HT1080 (cell line): ENCODE measurements around the gene SMAD1. TPM values are rescaled to one million over a fixed set of nuclear protein-coding genes. Genes with fewer than 3 reads are reported as not detected.
"Not testable (repeated sequence)": the region's sequence is repeated elsewhere in the genome, so short reads cannot be mapped to it uniquely, and the experiment has no call there.

Experiments
- DNase-seq: peaks from one replicate; pipeline ENCODE4 v3.0.0-alpha.2; 2015; ENCODE audit warnings: low read depth
- total RNA-seq: library from RNA; depleted of rRNA; stranded (reverse); fragments of >200 nt; shearing (Covaris generic); gene quantifications from 2 replicates; pipeline ENCODE4 v1.2.3, GENCODE V29; 2014

Gene SMAD1
- total RNA-seq, 1 experiment from 2014 or later = 22.3 TPM

DNA sequence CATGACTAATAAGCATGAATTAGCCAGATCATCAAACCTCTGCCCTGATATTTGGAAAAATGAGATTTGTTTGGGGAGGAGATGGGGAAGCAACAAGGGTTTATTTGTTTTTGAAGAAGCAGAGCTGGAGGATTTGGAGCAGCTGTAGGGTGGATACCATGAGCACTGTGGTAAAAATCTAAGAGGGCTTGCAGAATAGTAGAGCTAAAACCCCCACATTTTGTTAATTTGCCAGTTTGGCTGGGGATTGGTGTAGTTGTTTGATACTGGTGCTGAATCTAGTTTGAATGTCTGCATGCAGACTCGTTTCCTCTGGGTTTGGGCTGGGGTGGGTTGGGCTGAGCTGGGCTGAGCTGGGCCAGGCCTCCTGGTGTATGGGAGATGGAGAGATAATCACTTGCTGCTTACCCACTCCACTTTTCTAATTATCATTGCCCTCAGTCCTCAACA lies 43.7 kb downstream of the SMAD1 start:
- DNase-seq = no peak

DNA sequence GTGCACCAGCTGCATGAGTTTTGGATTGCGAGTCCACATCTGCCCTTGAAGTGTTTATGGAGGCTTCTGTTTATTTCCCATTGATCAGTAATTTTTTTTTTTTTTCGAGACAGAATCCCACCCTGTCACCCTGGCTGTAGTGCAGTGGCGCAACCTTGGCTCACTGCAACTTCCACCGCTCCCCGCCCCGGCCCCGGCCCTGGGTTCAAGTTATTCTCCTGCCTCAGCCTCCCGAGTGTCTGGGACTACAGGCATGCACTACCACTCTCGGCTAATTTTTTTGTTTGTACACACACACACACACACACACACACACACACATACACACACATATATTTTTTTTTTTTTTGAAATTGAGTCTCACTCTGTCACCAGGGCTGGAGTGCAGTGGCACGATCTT lies 46.1 kb downstream of the SMAD1 start:
- no peak for DNase-seq

DNA sequence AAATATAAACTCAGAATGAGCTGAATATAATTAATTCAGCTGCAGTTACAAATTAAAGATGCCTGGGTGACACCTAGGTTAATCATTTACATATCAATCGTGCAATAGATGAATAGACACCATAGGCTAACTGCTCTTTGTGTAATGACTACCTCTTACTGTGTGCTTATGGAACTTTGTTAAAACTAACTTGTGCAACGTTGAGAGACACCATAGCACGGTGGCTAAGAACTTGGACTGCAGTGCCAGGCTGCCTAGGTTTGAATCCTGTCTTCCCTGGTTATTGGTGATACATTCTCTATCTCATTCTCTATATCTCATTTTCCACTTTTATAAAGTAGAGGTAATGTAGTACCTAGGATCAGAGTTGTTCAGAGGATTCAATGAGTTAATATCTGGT lies 46.9 kb downstream of the SMAD1 start:
- DNase-seq = no peak

DNA sequence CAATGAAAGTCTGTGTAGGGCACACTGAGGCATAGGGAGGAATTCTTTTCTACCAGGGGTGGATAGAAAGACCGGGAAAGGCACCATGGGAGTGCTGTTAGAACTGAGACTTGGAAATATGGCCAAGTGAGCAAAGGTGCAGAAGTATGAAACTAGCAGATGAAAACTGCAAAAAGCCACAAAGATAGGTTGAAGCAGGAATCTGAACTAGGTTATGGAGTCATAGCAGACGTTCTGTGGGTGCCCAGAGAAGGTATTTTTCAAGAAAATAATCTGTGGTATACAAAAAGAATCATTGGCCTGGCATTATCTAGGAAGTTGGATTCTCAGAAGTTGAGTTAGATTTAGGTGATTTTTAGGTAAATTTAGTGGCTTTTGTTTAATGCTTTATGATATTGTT lies 48.5 kb downstream of the SMAD1 start:
- no peak for DNase-seq

GRCh38 chr4:145530662-145531061 lies 49.0 kb downstream of the SMAD1 start:
- peak; percentile 7 for DNase-seq

DNA sequence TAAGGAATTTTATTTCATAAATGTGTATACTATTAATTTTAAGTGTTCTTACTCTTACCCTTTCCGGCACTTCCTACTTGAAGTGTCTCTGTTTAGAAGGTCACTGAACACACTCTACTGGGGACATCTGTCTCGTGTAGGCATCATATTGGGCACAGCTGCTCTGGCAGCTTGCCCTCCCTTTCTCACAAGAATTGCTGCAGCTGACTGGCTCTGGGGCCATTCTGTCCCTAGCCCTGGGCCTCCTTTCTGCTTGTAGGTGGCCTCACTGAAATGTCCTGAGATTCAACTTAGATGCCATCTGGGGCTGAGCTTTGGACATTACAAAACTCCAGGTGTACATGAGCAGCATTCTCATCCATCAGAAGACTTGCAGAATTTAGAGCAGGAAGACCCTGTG lies 49.6 kb downstream of the SMAD1 start:
- no peak for DNase-seq

DNA sequence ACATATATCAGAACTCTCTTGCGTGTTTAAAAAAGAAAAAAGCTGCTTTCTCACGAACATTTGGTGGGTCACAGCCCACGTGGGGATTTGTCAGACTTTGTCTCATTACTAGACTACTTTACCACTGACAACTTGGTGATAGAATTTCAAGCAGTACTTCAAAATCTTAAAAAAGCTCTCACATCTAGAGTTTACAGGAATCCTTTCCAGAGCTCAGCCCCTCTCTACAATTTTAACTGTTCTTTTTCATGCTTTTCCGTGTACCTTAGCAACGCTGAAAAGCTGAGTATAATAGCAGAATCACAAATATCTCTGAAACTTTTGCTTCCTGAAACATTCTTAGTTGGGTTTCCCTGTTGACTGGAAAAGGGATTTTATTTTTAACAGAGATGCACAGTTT lies 50.2 kb downstream of the SMAD1 start:
- DNase-seq = no peak

- peak; percentile 23 for DNase-seq
Observed at GRCh38 chr4:145533001-145533400, 51.3 kb downstream of the SMAD1 start.

GRCh38 chr4:145533415-145533814 lies 51.8 kb downstream of the SMAD1 start:
- DNase-seq = not testable (repeated sequence)

DNA sequence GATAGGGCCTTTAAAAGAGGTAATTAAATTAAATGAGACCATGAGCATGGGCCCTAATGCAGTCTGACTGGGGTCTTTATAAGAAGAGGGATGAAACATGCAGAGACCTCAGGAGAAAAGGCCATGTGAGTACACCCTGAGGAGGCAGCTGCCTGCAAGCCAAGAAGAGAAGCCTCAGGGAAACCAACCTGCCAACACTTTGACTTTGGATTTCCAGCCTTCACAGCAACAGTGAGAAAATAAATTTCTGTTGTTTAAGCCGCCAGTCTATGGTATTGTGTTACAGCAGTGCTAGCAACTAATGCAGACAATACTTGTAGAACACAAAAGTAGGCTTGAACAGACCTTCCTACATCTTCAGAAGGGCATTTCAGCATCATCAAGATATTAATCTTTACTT lies 52.3 kb downstream of the SMAD1 start:
- DNase-seq = no peak

DNA sequence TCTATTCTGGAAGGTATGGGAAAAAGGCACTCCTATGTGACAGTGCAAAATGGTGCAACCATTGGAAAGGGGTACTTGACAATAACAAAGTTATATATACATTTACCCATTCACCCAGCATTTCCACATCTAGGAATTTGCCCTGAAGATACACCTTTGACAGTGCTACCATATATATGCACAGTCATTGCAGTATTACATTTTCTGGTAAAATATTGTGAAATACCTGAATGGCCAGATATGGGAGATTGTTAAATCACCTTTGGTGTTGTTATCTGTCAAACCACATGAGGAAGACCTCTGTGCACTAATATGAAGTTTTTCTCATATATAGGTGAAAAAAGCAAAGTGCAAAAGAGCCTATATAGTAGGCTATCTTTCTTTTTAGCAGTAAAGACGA lies 53.5 kb downstream of the SMAD1 start:
- no peak for DNase-seq

DNA sequence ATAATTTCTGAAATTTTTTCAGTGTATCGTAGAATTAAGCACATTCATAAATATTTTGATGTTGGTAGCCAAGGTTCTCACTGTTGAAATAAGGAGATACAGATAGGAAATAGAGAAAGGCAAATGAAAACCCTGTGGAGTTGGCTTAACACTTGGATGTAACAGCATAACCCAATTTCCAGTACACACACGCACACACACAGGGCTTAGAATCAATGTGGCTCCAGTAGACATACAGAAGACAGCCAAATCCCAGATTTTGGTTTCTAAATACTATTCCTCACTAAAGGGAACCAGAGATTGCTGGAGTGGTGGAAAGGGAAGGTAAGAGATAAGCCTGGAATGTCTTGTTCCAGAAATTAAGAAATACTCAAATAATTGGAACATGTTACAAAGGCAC lies 54.4 kb downstream of the SMAD1 start:
- DNase-seq = no peak

- DNase-seq = no peak
Observed at GRCh38 chr4:145538596-145538995, 56.9 kb downstream of the SMAD1 start.

DNA sequence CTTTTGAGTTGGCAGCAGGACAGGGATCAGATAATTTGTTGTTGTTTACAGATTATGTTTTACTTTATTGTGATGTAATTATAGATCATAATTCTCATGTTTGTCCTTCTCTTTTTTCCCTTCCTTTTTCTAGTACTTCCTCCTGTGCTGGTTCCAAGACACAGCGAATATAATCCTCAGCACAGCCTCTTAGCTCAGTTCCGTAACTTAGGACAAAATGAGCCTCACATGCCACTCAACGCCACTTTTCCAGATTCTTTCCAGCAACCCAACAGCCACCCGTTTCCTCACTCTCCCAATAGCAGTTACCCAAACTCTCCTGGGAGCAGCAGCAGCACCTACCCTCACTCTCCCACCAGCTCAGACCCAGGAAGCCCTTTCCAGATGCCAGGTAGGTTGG lies 58.0 kb downstream of the SMAD1 start:
- DNase-seq = no peak

DNA sequence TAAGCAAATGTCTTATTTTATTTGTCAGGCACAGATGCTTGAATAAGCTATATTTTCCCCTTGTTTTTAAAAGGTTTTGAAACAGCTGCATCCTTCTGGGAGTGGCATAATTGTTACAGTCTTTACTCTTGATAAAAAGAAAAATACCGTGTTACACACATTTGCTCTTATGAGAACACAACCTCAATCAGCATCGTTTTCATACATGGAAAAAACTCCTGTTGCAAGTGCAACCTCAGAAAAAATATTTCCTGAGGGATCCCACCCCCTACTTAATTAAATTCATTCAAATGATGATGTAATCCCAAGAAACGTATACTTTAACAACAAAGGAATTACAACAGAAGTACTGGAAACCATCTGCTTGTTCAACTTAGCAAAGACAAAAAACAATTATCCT lies 58.6 kb downstream of the SMAD1 start:
- DNase-seq = no peak

- DNase-seq = no peak
Observed at GRCh38 chr4:145541346-145541745, 59.7 kb downstream of the SMAD1 start.

DNA sequence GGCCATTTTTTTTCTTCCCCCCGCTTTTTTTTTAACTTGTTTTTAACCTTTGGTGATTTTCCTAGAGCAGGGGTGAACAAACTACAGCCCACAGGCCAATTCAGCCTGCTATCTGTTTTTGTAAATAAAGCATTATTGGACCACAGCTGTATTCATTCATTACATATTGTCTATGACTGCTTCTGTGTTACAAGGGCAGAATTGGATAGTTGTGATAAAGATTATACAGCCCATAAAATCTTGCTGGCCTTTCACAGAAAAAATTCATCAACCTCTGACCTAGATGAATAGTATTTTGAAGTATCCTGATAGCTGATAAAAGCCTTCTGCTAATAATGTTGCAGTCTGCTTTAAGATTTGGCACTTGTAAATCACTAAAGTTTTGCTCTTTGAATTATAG lies 63.4 kb downstream of the SMAD1 start:
- no peak for DNase-seq

GRCh38 chr4:145545538-145546174 lies 64.0 kb downstream of the SMAD1 start:
- DNase-seq = peak; percentile 93

GRCh38 chr4:145546175-145546915 lies 64.7 kb downstream of the SMAD1 start:
- DNase-seq = no peak

GRCh38 chr4:145551660-145552059 lies 70.0 kb downstream of the SMAD1 start:
- DNase-seq = no peak

DNA sequence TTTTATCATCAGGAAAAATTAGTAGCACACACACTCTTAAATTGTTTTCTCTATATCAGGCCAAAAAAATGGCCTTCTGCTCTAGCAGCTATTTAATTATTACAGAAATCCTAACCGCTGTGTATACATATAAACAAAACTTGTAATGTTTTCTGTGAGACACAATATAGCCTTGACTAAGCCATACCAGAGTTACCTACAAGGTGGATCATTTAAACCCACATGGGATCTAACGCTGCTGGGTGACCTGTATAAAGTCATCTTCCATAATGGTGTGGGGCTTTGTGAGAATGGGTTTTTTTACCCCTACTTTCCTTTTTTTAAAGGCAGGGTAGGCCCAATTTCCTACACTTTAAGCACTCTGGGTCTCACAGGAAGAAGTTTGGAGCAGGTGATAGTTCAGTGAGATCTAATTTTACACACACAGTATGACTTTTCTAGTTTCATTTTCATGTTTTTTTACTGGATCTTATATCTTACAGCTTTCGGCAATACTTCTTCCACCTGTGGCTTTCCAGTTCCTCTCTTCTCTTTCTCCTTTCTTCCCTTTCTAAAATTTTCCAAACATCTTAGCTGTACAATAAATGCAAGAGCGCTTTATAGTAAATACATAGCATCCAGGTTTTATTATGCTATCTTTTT lies 70.6 kb downstream of the SMAD1 start:
- DNase-seq = no peak

DNA sequence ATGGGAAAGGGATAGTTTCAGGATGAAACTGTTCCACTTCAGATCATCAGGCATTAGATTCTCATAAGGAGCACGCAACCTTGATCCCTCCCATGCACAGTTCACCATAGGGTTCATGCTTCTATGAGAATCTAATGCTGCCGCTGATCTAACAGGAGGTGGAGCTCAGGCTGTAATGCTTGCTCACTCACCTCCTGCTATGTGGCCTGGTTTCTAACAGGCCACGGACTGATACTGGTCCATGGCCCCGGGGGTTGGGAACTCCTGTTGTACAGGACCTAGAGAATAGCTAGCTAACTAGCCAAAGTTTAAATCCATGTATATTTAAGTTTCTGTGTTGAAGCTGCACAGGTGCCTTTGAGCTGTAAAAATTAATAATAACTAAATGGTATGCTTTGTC lies 71.7 kb downstream of the SMAD1 start:
- DNase-seq = no peak

DNA sequence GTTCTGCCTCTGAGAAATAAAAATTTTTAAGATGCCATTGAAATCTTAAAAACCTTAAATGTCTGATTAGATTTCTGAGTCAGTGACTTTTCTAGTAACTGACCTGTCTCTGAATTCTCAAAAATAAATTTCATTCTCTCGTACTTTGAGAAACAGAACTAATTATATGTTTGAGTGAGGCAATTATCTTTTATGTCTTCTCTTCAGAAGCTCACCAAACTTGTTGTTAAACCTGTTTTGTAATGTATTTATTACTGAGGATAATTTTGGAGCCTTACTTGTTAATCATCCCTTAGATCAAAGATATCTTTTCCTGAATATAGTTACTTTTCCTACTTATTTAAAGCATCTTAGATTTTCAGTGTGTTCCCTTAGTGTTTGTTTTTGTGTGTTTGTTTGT lies 73.0 kb downstream of the SMAD1 start:
- no peak for DNase-seq
